HG02885 (cell line): Measurements from ENCODE around the gene DIP2C.

ENCODE experiments used
- ATAC-seq: cut with Tn5 transposase; IDR thresholded peaks from one replicate; pipeline ENCODE4 v1.9.1; 2021; ENCODE audit warnings: mild to moderate bottlenecking; ENCODE audit not compliant: unreplicated experiment, poor library complexity

Gene DIP2C

GRCh38 chr10:391305-391704 lies 298.2 kb downstream of the DIP2C start:
- no peak for ATAC-seq

- ATAC-seq: no peak
These were observed 298.9 kb downstream of the DIP2C start for GRCh38 chr10:390449-391100.

- ATAC-seq: no peak
These were observed 299.5 kb downstream of the DIP2C start for GRCh38 chr10:389836-390448.

GRCh38 chr10:389261-389790 lies 300.1 kb downstream of the DIP2C start:
- ATAC-seq: no peak

GRCh38 chr10:388661-389045 lies 300.8 kb downstream of the DIP2C start:
- ATAC-seq: no peak

GRCh38 chr10:387909-388660 lies 301.4 kb downstream of the DIP2C start:
- no peak for ATAC-seq

- ATAC-seq: no peak
These were observed 301.9 kb downstream of the DIP2C start for GRCh38 chr10:387593-387891.

GRCh38 chr10:386771-387592 lies 302.5 kb downstream of the DIP2C start:
- ATAC-seq: no peak

GRCh38 chr10:385571-386300 lies 303.7 kb downstream of the DIP2C start:
- no peak for ATAC-seq

GRCh38 chr10:384538-385305 lies 304.7 kb downstream of the DIP2C start:
- no peak for ATAC-seq

GRCh38 chr10:383519-383918 lies 305.9 kb downstream of the DIP2C start:
- ATAC-seq: no peak

GRCh38 chr10:381805-382204 lies 307.7 kb downstream of the DIP2C start:
- ATAC-seq: no peak

- no peak for ATAC-seq
These were observed 308.1 kb downstream of the DIP2C start for GRCh38 chr10:381346-381745.

- no peak for ATAC-seq
These were observed 309.0 kb downstream of the DIP2C start for GRCh38 chr10:380313-380940.

GRCh38 chr10:378930-379704 lies 310.4 kb downstream of the DIP2C start:
- ATAC-seq: no peak

GRCh38 chr10:378230-378929 lies 311.1 kb downstream of the DIP2C start:
- no peak for ATAC-seq

- no peak for ATAC-seq
These were observed 312.2 kb downstream of the DIP2C start for GRCh38 chr10:377228-377627.
